SK-N-MC (cell line): ENCODE results near the gene SPATA31E1.
"Not testable (repeated sequence)": the region's sequence is repeated elsewhere in the genome, so short reads cannot be mapped to it uniquely, and the experiment has no call there.

ENCODE experiments used
- DNase-seq: peaks from one replicate; pipeline ENCODE4 v3.0.0-alpha.2; 2011; ENCODE audit warnings: low read depth, low spot score
- H3K27ac ChIP-seq: fragments of 200-600 bp; sonication (generic); 2 replicates; pipeline ENCODE4 v1.5.1; 2016; ENCODE audit warnings: mixed run types
- H3K36me3 ChIP-seq: fragments of 200-600 bp; sonication (generic); 2 replicates; pipeline ENCODE4 v1.6.1; 2017; ENCODE audit warnings: antibody characterized with exemption, low read length, mixed read lengths; ENCODE audit not compliant: insufficient read depth
- H3K4me3 ChIP-seq: fragments of 200-600 bp; sonication (generic); 2 replicates; pipeline ENCODE4 v1.5.1; 2016
- H3K9ac ChIP-seq: fragments of 200-600 bp; sonication (generic); 2 replicates; pipeline ENCODE4 v1.8.0; 2017; ENCODE audit warnings: mixed run types, mixed read lengths; ENCODE audit not compliant: insufficient read length
- H3K9me3 ChIP-seq: fragments of 200-600 bp; sonication (generic); 2 replicates; pipeline ENCODE4 v1.6.1; 2017; ENCODE audit warnings: low read depth, mild to moderate bottlenecking, antibody characterized with exemption, low read length, moderate library complexity, mixed read lengths
- EZH2 ChIP-seq: fragments of 200-600 bp; sonication (generic); IDR thresholded peaks from one replicate; pipeline ENCODE4 v1.6.1; 2017; ENCODE audit warnings: antibody characterized with exemption
- FOXP2 ChIP-seq: optimal IDR thresholded peaks from 2 replicates; pipeline ENCODE3; 2011; ENCODE audit warnings: mild to moderate bottlenecking, moderate library complexity; ENCODE audit not compliant: insufficient read depth; ENCODE audit errors: extremely low read length, control extremely low read depth
- POLR2AphosphoS5 ChIP-seq: IDR thresholded peaks from 2 replicates; pipeline ENCODE4 v1.6.1; 2012; ENCODE audit warnings: mild to moderate bottlenecking, low read depth, low read length, borderline replicate concordance

The SPATA31E1 gene

DNA sequence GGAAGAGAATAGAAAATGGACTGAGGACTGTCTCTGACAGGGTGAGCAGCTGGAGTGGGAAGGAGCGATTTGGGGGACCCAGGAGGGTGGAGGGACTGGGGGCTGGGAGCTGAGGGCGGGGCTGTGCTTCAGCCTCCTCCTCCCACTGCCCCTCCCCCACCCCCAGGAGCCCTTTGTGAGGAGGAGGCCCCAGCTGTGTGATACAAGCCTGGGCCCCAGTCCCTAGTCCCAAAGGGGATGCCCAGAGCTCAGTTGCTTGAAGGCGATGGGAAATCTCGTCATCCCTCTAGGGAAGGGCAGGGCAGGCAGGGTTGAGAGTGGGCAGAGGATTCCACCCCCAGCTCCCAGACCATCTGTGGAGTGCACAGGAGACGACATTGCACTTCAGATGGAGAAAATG, at the start of gene SPATA31E1:
Gene SPATA31E1 (plus strand): TSS at position 251 of the 400 bp plus-strand sequence. CDS start 15 bp downstream, at position 266.
- Histone ChIP-seq H3K9me3 (no peaks in the 10 kb centered on the region), H3K4me3 (no peak within 1 kb of the TSS), H3K36me3 (no peaks in the 10 kb centered on the region), H3K27ac (no peak within 1 kb of the TSS), H3K9ac (no peak within 1 kb of the TSS)
- TF ChIP-seq FOXP2 = no peak
- DNase-seq = no peak

DNA sequence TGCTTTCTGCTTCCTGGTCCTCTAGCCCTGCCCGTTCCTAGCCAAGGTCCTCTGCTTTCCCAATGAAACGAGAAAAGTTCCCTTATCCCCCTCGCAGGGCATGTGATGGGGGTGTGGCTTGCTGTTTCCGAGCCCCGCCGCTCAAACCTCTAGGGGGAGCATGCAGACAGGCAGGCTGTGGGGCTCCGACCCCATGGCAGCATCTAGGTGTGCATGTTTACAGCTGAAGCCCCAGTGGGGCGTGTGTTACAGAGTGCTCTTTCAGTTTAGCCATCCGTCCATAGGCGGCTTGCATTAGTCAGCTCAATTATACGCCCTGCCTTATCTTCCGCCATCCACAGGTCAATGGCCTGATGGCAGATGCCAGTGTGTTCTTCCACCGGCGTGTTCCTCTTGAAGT, 48.3 kb upstream of the SPATA31E1 start:
- Histone ChIP-seq H3K36me3 (no peaks in the 10 kb centered on the region), H3K27ac (no peak overlapping the region), H3K9me3 (no peaks in the 10 kb centered on the region), H3K4me3 (no peak overlapping the region), H3K9ac (no peak overlapping the region)
- TF ChIP-seq EZH2 (no peak), FOXP2 (no peak), POLR2AphosphoS5 (no peak)
- DNase-seq = no peak

DNA sequence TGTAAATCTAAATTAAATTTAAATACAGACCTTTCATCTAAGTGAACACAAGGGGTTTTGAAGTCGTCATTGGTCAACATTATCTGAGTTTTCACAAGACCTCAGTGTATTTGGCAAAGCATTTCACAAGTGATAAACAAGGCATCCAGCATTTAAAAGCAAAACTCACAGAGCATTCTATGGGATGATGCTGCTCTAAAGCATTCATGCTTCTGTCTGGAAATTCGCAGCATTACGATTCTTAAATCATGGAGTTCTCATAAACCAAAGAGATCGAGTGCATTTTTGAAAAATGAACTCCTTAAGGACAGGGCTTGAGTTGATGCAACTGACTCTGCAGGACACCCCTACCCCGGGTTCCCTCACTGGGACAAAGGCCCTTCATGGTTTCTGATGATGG, 46.1 kb upstream of the SPATA31E1 start:
- DNase-seq = no peak
- H3K9me3 ChIP-seq = no peaks in the 10 kb centered on the region; the same call in 1 of the 2 replicates
- H3K36me3 ChIP-seq = no peaks in the 10 kb centered on the region
- H3K27ac ChIP-seq = no peak overlapping the region
- H3K4me3 ChIP-seq = no peak overlapping the region
- no peak for TF ChIP-seq POLR2AphosphoS5
- TF ChIP-seq EZH2 = no peak
- no peak for TF ChIP-seq FOXP2
- H3K9ac ChIP-seq = no peak overlapping the region

DNA sequence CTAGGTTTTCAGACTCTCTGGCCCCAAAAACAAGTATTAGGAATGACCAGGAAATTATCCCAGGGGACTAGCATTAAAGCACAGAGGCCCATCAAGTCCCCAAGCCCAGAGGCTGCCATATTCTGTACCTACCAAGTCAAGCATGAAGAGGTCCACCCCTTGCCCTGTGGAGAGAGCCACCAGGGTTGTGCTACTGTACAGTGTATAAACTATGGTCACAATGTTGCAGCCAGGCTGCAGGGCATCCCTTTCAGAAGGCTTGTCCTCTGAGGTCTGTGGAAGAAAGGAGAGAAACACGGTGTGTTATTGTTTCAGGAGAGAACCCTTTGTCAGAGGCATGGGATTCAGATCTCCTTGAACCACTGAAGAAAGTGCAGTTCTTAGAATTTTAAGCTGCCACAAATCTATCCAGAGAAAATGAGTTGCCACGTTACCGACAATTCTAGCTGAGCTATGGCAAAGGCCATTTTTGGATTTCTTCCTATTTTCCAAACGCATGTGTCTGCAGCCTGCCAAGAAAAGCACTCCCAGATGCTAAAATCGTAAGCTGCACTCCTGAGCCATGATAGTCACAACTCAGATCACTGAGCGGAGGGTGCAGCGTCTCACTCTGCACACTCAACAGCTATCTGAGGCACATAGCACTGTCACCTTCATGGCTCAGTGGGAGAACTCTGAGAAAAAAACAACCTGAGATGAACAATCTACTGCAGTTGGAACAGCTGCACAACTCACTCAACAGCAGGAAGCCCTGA, 45.5 kb upstream of the SPATA31E1 start:
- Histone ChIP-seq H3K9me3 (no peaks in the 10 kb centered on the region; the same call in 1 of the 2 replicates), H3K4me3 (no peak overlapping the region), H3K36me3 (no peaks in the 10 kb centered on the region), H3K9ac (no peak overlapping the region), H3K27ac (no peak overlapping the region)
- TF ChIP-seq POLR2AphosphoS5 (no peak), FOXP2 (no peak), EZH2 (no peak)
- DNase-seq = no peak

DNA sequence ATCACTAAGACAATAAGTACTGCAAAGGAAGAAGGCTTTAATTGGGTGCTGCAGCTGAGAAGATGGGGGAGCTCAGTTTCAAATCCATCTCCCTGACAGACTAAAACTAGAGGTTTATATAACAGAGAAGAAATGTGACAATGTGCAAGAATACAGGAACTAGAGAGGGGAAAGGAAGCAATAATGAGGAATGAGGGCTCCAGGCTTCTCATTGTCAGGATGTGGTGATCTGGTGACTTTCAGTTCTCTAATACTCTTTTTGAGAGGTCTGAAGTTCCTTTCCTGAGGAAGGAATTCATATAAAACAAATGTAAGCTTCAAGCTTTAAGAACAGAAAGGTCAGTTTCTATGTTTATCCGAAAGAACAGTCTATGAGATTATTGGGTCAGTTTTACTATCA, 42.5 kb upstream of the SPATA31E1 start:
- no peak overlapping the region for H3K4me3 ChIP-seq
- H3K27ac ChIP-seq = no peak overlapping the region
- H3K36me3 ChIP-seq = no peaks in the 10 kb centered on the region
- no peak for TF ChIP-seq POLR2AphosphoS5
- no peak for TF ChIP-seq FOXP2
- TF ChIP-seq EZH2 = no peak
- H3K9me3 ChIP-seq = no peaks in the 10 kb centered on the region; the same call in 1 of the 2 replicates
- DNase-seq = no peak
- H3K9ac ChIP-seq = no peak overlapping the region

DNA sequence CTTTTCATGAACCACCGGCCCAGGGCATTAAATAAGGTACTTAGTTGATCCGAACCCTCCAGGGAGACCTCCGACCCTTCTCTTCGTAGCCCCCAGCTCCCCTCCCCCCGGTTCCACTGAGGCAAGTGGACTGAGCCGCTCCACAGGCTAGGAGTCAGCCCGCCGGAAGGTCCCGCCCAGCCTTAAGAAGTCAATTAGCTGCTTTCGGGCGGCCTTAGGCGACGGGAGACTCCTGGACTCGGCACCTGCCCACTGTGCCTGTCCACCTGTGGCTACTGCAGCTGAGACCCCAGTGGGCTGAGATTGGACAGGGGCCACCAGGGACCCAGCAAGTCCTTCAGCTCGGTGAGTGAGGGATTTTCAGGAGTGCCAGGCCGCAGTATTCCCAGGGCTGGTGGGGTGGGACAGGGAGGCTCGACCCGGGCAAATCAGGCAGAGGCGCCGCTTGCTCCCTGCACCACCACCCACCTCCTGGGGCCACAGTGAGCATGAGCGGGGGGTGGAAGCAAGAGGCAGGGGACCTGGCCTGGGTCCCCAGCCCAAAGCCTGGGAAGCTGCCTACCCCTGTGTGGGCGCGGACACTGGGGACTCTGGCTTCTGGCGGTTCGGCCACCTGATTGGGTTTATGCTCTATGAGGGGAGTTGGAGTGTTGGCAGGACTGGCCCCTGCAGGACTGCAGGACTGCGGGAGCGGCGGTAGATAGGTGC, 39.6 kb upstream of the SPATA31E1 start:
- Histone ChIP-seq H3K36me3 (no peaks in the 10 kb centered on the region), H3K27ac (no peak overlapping the region), H3K4me3 (no peak overlapping the region), H3K9me3 (no peaks in the 10 kb centered on the region; the same call in 1 of the 2 replicates), H3K9ac (no peak overlapping the region)
- TF ChIP-seq POLR2AphosphoS5 (no peak), EZH2 (no peak), FOXP2 (no peak)
- DNase-seq = no peak

DNA sequence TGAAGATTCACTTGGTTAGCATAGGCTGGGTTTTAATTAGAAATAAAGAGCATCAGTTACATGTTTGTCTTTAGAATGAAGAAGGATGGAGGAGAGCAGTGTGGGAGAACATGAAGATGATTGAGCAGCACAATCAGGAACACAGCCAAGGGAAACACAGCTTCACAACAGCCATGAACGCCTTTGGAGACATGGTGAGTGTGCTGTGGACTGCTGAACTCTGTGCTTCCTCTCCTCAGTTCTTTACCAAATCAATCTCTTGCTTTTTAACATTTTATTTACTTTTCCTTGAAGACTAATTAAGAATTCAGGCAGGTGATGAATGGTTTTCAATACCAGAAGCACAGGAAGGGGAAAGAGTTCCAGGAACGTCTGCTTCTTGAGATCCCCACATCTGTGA, 38.2 kb upstream of the SPATA31E1 start:
- Histone ChIP-seq H3K36me3 (no peaks in the 10 kb centered on the region), H3K4me3 (no peak overlapping the region), H3K27ac (no peak overlapping the region), H3K9me3 (no peaks in the 10 kb centered on the region; the same call in 1 of the 2 replicates), H3K9ac (no peak overlapping the region)
- no peak for DNase-seq
- no peak for TF ChIP-seq EZH2
- no peak for TF ChIP-seq FOXP2
- no peak for TF ChIP-seq POLR2AphosphoS5

DNA sequence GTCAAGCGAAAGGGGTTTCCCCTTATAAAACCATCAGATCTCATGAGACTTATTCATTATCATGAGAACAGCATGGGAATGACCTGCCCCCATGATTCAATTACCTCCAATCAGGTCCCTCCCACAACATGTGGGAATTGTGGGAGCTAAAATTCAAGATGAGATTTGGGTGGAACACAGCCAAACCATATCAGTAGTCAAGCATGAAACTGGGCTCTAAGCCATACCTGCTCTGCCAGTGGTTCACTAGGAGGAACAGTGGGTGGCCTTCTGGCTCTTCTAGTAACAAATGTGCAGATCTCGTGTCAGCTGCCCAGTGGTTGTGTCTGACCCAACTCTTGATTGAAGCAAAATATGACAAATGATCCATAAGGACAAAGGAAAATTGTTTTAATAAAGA, 34.9 kb upstream of the SPATA31E1 start:
- not testable (repeated sequence) for H3K9me3 ChIP-seq, H3K36me3 ChIP-seq, H3K27ac ChIP-seq, DNase-seq, H3K9ac ChIP-seq, H3K4me3 ChIP-seq
